Measurements from ENCODE around the gene BCL11B.

The BCL11B gene

DNA sequence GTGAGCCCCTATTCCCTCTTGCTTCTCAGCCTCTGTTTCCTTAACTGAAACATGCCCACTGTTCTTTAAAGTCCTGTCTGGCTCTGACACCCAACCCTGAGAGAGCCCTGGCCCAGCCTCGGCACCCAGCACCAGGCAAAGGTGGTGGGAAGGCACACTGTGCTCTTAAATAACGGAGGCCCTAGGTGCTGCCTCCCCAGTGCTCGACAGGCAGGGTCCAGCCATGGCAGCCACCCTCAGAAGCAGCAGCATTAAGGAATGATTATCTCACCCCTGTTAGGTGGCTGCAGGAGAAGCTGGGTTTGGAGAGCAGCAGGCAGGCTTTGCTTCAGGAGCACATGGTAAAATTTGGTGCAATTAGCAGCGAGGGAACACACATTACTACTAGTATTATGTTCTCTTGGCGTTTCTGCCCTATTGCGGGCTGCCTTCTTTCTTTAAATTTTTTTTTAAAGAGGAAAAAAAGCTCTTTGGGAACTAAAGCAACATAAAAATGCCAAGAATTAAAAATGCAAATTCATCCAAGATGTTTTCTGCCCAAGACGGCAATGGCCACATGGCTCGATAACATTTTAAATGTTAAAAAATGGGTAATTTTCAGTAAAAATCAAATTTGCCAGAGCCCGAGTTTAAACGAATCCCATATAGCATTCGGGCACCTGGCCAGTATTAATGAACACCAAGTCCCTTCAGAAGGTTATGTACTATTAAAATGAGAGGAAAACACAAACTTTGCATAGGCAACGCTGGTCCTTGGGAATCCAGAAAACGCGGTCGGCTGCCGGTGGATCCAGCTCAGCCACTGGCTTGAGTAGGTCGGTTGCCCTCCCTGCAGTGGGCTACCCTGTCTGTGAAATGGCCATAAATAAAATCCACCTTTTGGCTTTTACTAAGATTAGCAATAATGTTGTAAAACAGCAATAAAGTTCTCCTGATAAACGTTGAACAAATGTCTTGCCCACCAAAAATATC, 152.2 kb downstream of the BCL11B start:
- no peak overlapping the region for H3K27ac ChIP-seq
- TF ChIP-seq, protein P1, sequence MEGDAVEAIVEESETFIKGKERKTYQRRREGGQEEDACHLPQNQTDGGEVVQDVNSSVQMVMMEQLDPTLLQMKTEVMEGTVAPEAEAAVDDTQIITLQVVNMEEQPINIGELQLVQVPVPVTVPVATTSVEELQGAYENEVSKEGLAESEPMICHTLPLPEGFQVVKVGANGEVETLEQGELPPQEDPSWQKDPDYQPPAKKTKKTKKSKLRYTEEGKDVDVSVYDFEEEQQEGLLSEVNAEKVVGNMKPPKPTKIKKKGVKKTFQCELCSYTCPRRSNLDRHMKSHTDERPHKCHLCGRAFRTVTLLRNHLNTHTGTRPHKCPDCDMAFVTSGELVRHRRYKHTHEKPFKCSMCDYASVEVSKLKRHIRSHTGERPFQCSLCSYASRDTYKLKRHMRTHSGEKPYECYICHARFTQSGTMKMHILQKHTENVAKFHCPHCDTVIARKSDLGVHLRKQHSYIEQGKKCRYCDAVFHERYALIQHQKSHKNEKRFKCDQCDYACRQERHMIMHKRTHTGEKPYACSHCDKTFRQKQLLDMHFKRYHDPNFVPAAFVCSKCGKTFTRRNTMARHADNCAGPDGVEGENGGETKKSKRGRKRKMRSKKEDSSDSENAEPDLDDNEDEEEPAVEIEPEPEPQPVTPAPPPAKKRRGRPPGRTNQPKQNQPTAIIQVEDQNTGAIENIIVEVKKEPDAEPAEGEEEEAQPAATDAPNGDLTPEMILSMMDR (IDR thresholded peaks at IDR 0.05): no peak
- no peak overlapping the region for H3K4me3 ChIP-seq
- no peak for DNase-seq (ENCODE audit: low spot score)

Measured in coronary artery (tissue), 2 donors.